ENCODE results near the gene TDP1. TPM values are rescaled to one million over a fixed set of nuclear protein-coding genes. Genes with fewer than 3 reads are reported as not detected.
A peak's percentile ranks its signal among the peaks of the same experiment; 100 is the strongest.

The TDP1 gene
- total and polyA plus RNA-seq, 2 of the 13 experiments (the other 11 are each of a cell fraction or from before 2014, with no cell fraction given), result 16.4 to 31.2 TPM

GRCh38 chr14:90060312-90060964, 104.7 kb downstream of the TDP1 start (continued):
- TF ChIP-seq ZNF121 (CRISPR knock-in tag; IDR thresholded peaks at IDR 0.05) (no peak), ZBTB21 (CRISPR knock-in tag; IDR thresholded peaks at IDR 0.05) (no peak), GPBP1L1 (CRISPR knock-in tag; IDR thresholded peaks at IDR 0.05) (no peak), CHCHD3 (CRISPR knock-in tag; IDR thresholded peaks at IDR 0.05) (no peak), ZNF558 (CRISPR knock-in tag; IDR thresholded peaks at IDR 0.05; ENCODE audit: borderline replicate concordance) (0 out of 2 replicates have a peak, but pooled peaks have one; percentile 24), ZNF616 (CRISPR knock-in tag; IDR thresholded peaks at IDR 0.05; ENCODE audit: low read depth) (no peak), ZNF331 (CRISPR knock-in tag; IDR thresholded peaks at IDR 0.05) (no peak), CREM (IDR thresholded peaks at IDR 0.05) (no peak), CREM (CRISPR knock-in tag; IDR thresholded peaks at IDR 0.05) (no peak), ZGPAT (CRISPR knock-in tag; IDR thresholded peaks at IDR 0.05) (peak; percentile 35; the same call in 1 of the 2 replicates), ZNF597 (CRISPR knock-in tag; IDR thresholded peaks at IDR 0.05) (no peak), MIXL1 (CRISPR knock-in tag; IDR thresholded peaks at IDR 0.05) (no peak), HOXA3 (CRISPR knock-in tag; IDR thresholded peaks at IDR 0.05) (peak; percentile 23; the same call in 1 of the 2 replicates), ZBTB37 (CRISPR knock-in tag; IDR thresholded peaks at IDR 0.05) (no peak), ZBTB8A (CRISPR knock-in tag; IDR thresholded peaks at IDR 0.05; ENCODE audit: borderline replicate concordance, low read depth) (no peak), ZFP82 (CRISPR knock-in tag; IDR thresholded peaks at IDR 0.05; ENCODE audit: borderline replicate concordance) (no peak), IRF2 (CRISPR knock-in tag; IDR thresholded peaks at IDR 0.05) (no peak), FOXK1 (CRISPR knock-in tag; IDR thresholded peaks at IDR 0.05; ENCODE audit: borderline replicate concordance, low read depth) (no peak), SPEN (CRISPR knock-in tag; IDR thresholded peaks at IDR 0.05; ENCODE audit: low read depth) (no peak; the same call in 1 of the 2 replicates), CBFB (CRISPR knock-in tag; IDR thresholded peaks at IDR 0.05) (no peak), ATF2 (CRISPR knock-in tag; IDR thresholded peaks at IDR 0.05) (no peak), NFYB (CRISPR knock-in tag; IDR thresholded peaks at IDR 0.05) (no peak)

Measured in HepG2 (cell line).